8988T (cell line): ENCODE data around the gene PDE8A.
A peak's percentile ranks its signal among the peaks of the same experiment; 100 is the strongest.
"Not testable (repeated sequence)": the region's sequence is repeated elsewhere in the genome, so short reads cannot be mapped to it uniquely, and the experiment has no call there.

Experiments used
- DNase-seq: peaks from one replicate; pipeline ENCODE4 v3.0.0; 2011

PDE8A gene

DNA sequence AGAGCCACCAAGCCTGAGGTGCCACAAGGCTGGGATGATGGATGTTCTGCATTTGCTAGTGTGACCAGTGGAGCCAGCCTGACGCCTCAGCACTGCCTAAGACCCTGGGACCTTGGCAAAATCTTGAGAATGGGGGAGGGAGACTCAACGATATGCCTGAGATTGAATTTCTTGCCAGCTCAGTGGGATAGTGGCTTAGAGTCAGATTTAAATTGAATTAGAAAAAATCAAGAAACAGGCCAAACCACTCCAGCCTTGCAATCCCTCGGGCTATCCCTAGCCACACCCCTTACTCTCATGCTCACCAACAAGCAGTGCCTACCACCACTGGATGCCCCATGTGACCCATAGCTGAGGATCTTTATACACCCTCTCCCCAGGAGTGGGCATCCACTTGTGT is 18.7 kb upstream of the PDE8A start:
- DNase-seq, result no peak

DNA sequence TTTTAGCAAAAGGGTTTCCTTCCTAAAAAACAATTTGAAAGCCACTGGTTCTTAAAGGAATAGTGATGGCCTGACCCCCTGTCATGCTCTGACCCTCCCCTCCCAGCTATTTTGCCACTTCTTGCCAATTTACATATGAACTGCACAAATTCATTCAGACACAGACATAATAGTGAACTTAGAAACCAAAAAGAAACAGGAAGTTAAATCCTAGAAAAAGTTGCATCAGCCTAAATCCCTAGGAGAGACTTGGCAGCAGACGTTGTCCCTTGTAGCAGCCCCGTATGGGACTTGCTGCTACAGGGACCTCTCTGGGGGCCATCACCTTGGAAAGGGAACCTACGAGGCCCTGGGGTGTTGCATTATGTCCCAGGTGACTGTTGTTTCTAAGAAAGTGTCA is 14.3 kb upstream of the PDE8A start:
- no peak for DNase-seq

DNA sequence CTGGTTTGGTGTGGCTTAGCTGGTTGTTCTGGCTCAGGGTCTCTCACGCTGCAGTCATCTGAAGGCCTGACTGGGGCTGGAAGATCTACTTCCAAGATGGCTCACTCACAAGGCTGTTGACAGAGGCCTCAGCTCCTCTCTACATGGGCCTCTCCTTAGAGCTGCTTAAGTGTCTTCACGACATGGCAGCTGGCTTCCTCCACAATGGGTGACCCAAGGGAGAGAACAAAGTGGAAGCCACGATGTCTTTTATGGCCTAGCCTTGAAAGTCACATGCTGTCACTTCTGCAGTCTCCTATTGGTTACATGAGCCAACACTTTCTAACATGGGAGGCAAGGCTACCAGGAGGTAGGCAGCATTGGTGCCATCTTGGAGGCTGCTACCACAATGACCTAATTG is 13.4 kb upstream of the PDE8A start:
- DNase-seq, result no peak

DNA sequence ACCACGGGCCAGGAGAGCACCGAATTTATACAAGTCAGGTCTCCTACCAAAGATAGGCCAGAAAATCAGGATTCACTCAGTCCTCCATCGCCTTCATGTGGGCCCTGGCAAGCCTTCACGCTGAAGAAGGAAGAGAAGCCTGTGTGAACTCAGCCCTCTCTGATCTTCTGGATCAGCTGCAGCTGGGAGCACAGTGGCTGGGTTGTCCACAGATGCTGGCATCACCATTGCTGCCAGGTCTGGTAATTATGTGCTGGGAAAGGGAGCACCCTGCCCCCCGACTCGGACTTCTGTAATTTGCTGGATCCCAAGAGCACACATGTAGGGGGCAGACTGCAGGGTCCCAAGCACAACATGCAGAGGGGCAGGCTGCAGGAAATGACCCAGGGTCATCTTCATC is 12.4 kb upstream of the PDE8A start:
- no peak for DNase-seq

DNA sequence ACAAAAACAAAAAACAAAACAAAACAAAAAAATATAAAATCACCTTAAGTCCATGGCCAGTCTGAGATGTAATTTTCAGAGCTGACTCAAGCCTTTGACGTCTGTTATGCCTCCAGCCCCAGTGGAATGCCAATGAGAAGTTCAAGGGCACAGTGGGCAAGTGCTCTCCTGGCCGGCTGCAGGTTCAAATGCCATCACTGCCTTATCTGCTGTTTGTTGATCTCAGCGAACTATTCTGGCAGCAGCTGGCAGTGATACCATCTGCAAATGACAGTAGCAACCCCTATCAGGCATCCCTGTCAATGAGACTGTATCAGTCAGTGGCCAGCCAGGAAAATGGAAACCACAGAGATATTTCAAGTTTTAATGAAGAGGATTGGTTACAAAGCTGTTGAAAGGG is 10.8 kb upstream of the PDE8A start:
- no peak for DNase-seq

DNA sequence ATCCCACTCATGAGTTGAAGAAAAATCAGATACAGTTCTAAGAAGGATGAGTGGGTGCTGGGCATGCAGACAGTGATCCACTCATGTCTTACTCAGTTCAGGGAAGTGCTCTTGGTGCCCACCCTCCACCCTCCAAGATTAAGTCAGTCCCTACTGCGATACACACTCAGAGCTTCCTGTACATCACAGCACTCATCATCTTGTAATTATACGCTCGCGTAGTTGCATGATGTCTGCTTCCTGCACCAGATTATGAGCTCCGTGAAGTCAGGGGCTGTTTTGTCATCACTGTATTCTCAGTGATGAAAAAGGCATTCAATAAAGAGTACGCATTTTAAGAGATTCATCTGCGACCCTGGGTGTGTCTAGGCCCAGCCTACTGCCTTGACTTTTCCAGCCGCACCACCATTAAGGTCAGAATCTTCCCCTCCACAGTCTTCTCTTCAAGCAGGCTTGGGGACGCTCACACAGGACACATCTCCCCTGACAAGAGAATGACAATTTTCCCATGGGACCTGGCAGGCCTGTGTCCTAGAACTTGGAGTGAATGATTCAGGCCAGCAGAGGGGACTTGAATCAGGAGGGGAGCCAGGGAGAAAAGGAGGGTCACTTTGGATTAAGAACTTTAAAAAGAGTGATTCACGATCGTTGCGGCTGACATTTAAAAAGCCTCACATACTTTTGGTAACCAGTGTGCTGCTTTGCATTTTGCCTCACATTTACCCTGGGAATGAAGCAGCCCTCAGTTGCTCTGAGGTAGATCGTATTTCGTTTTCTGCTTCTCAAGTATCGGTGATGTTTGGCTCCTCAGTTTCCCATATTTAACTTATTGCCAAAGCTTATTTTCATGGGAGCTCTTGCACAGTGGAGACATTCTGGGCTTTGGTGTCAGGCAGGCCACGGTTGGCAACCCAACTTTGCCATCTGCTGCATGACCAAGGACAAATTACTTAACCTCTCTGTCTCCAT is 7.9 kb upstream of the PDE8A start:
- no peak for DNase-seq

DNA sequence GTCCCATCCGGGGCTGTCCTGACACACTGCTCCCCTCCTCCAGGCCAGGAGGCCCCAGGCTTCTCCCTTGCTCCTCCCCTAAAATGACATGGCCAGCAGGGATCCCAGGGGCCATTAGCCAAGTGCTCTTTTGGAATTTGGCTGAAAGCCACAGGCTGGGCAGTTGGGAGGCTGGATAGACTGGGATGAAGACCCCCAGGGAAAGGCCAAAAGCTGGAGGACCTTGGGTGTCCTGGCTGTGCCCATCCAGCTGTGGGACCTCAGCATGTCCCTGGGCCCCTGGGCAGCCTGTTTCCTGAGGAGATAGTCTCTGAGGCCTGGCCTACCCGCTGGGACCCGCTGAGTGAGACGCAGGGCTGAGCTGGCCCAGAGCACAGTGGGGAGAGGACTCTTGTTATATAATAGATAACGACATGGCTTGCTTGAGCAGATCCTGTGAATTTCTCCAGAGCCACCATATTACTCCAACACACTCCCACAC is 5.7 kb upstream of the PDE8A start:
- no peak for DNase-seq

DNA sequence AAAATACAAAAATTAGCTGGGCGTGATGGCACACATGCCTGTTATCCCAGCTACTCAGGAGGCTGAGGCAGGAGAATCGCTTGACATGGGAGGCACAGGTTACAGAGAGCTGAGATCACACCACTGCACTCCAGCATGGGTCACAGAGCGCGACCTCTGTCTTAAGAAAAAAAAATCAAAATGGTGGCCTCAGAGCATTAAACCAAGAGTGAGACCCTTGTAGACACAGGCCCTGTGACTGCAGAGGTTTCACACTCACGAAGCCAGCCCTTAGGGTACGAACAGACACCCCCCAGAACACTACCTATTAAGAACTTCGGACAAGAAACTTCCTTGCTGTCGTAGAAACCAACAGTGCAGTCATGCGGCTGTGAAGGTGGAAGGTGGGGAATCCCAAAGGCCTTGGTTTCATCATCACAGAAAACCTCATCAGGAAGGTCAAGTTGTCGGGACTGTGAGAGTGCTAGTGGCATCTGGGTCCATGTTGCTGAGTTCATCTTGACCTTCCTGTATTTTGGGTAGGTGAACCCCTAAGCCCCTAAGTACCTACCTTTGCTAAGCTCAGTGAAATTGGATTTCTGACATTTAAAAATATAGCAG is 4.8 kb upstream of the PDE8A start:
- DNase-seq, result no peak

DNA sequence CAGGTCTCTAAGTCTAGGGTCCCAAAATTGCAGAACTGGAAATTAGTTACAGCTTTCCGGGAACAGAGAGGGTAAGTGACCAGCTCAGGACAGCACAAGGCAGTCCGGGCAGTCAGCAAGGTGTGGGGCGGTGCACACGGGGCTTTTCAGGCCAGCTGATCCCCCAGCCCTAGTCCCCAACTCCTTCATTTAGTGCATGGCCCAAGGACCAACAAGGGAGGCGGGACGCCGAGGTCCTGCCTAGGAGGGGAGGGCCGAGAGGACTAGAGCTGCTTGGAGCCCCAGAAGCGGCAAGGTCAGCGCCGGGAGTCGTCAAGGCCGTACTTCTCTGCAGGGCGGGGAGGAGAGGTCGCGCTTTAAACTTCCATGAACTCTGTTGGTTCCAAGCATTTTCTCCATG is 2.0 kb upstream of the PDE8A start:
- DNase-seq, result no peak

DNA sequence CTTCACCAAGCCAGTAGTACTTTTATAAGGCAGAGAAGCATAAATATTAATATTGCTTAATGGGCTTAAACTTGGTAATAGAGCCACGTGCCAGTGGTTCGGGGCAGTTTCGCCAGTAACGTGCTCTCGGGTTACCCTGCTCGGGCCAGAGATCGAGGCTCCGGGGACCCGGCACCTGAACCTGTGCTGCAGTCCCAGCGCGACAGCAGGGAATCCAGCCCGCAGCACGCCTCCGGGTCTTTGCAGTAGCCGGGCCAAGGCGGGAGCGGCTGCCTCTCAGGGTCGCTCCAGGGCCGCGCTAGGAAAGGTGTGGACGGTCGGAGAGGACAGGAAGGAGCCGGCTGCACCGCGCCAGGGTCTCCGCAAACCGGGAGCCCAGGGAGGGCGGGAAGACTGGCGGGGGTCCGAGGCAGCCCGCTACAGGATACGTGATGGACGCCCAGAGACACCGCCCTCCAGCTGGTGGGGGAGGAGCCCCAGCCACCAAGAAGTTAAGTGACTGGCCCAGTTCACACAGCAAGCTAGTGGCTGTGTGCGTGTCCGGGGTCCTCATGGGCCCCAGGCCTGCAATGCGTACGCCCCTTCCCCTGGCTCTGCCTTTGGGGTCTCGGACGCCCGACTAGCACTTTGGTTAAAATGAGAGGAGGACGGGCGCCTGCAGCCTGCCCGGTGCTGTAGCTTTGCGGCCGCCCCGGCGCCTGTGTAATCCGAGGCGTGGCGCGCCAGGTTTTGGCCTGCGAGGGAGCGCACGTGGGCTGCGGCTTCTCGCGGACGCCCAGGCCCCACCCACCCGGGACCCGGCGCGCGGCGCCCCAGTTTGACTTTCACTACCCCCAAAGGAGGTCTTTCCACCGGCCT is 1.2 kb upstream of the PDE8A start:
- peak; percentile 74 for DNase-seq

DNA sequence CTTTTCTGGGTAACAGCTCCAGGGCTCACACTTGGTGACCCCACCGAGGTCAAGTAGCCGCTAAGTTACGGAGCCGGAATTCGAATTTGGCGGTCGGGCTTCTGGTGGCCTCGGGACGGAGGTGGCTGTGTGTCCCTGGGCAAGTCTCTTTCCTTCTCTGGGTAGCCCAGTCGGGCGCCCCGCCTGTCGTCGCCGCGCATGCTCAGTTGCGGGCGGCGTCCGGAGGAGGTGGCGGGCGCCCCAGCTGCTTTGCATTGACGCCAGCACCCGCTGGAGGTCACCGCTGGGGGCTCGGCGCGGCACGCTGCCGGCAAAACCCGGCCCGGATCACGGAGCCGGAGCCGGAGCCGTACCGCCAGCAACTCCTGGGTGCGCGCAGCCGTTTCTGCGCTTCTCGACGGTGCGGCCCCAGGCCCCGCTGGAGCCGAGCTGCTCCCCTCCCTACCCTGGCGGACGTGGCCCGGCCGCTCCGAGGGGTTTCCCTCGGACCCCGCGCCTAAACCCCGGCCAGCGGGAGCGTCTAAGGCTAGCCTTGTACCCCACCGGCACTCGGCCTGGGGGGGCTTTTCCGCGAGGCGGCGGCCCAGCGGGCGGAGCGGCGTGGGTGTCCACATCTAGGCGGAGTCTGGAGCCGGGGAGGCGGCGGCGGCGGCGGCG is 474 bp upstream of the PDE8A start:
- peak; percentile 87 for DNase-seq

DNA sequence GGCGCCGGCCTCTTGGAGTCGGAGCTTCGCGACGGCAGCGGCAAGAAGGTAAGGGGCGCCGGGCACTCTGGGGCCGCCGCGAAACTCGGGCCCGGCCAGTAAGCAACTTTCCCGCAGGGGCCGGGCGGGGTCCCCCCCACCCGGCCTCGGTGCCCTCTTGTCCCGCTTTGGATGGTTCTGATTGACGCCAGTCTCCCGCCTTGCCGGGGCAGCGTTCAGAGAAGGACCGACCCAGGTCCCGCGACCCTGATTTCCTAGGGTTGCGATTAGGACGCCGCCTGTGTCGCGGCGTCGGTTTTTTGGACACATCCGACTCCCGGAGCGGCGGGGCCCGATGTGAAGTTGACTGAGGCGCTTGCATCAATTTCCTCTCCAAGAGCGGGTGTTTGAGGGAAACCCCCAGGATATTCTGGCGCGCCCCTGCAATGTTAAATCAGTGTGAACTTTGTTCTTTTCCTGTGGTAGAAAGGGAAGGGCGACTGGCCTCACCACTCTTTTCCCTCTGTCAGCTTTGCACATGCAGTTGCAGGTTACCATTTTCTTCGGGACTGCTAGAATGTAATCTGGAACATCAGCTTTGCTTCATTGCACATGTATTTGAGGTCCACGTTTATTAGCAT is 755 bp downstream of the PDE8A start:
- no peak for DNase-seq

DNA sequence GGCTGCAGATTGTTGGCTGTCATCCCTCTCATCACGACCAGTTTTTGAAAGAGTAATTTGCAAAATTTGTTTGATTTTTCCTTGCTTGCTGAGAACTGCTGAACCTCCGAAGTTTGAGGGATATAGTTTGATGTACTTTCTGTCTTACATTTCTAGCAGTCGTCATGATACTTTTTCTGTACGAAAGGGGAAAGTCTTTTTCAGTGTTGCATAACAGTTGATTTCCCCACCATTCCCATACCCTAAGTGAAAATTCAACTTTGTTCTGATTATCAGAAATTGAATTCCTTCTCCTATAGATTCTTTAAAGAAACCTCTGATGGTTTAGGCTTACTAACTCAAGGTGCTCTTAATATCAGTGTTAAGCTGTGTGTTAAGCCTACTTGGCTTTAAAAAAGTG is 1.6 kb downstream of the PDE8A start:
- no peak for DNase-seq

DNA sequence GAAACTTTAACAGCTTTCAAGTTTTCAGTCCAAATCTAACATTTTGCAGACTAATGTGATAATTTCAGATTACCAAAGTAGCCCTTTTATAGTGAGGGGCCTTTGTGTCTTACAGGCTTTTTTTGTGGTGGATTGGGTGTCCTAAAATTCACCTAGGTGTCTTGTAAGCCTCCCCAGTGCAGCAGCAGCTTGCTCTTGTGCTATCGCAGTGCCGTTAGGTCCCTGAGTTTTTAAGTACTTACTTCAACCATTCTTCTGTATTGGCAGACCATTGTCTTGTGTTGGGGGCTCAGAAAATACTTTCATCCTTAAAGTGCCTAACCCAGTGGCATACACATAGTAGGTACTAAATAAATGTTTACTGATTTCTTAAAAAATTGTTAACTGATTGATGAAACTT is 2.1 kb downstream of the PDE8A start:
- no peak for DNase-seq

DNA sequence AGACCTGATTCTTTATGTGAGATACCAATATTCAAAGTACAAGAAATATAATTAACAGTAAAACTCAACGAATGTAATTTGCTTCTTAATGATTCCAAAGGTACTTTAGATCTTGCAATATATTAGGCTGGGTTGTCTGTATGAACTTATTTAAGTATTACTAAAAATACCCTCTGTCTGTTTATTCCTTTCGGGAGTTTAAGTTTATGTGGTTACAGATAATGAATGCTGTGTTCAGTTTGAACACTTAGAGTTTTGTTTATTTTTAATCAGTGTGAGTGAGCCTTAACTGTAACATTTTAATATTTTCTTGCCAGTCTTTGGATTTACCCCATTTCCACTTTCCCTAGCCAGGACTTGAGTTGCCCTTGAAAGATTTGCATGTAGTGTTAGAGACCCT is 3.5 kb downstream of the PDE8A start:
- DNase-seq, result no peak

DNA sequence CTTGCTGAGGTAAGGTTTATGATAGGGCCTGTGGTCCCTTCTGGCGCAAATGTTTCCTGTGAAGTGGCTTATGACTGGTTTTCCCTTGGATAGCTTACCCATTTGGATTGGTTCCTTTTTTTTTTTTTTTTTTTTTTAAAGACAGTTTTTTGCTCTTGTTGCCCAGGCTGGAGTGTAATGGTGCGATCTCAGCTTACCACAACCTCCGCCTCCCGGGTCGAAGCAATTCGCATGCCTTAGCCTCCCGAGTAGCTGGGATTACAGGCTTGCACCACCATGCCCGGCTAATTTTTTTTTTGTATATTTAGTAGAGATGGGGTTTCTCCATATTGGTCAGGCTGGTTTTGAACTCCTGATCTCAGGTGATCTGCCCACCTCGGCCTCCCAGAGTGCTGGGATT is 5.7 kb downstream of the PDE8A start:
- DNase-seq, result not testable (repeated sequence)

DNA sequence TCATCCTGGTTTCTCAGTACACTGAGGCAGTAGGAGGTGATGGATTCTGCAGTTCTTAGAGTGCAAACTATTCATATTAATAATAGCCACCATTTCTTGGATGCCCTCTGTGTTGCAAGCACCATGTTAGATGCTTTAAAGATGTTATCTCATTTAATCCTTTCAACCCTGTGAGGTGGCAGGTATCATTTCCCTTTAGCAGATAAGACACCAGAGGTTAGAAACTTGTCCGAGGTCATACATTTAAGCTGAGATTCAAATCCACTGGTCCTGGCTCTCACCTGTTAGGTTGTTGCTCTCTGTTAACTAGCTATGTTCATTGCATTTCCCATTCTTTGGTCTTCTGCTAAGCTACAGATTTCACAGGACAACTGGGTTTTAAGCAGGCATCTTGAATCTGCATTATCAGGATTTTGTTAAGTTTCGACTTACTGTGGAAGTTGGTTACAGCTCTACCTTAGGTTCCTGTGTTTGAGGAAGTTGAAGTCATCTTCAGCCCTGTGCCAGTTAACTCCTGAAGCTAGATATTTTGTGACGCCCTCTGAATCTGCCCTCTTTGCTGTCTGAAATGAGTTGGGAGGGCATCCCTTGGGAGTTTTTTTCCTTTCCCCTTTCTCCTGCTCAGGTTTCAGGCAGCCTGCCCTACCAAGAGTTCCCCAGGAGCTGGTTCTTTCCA is 6.4 kb downstream of the PDE8A start:
- DNase-seq, result no peak

DNA sequence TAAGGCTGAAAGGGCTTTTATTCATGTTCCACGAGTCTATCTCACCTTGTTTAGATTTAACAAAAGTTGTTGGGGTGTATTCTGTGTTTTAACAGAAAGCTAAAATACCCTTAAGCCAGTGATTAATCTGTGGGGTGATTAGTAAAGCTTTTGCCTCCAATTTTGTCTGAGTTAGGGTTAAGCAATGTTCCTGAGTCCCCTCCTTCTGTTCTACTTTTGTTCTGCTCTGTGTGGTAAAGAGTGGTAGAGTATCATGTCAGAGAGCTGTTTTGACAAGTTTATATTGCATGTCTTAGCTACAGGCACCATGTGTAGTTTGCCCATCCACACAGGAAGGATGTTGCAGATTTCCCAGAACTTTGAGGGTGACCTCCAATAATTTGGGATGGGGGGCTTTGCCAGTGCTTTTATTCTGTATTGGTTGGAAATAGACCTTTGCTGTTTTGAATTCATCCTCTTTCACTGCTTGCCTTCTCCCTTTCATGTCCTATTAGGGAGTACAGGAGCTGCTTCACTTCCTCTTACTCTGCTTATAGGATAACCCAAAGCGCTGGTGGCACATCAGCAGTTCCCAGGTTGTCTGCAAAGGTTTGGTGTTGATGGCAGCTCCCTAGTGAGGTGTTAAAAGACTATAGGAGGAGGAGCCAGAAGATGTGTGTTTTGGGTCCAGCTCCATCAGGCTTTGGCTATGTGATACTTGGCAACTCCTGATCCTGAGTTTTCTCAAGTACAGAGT is 7.4 kb downstream of the PDE8A start:
- DNase-seq, result no peak

DNA sequence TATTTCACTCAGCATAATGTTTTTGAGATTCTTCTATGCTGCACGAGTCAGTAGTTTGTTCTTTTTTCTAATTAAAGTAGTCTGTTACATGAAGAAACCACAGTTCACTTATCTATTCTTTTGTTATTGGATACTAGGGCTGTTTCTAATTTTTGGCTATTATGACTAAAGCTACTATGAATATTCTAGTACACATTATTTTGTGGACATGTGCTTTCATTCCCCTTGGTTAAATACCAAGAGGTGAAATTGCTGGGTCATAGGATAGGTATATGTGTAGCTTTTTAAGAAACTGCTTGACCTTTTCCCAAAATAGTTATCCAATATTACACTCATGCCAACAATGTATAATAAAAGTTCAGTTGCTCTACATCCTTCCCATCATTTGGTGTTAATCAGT is 8.9 kb downstream of the PDE8A start:
- DNase-seq, result no peak

DNA sequence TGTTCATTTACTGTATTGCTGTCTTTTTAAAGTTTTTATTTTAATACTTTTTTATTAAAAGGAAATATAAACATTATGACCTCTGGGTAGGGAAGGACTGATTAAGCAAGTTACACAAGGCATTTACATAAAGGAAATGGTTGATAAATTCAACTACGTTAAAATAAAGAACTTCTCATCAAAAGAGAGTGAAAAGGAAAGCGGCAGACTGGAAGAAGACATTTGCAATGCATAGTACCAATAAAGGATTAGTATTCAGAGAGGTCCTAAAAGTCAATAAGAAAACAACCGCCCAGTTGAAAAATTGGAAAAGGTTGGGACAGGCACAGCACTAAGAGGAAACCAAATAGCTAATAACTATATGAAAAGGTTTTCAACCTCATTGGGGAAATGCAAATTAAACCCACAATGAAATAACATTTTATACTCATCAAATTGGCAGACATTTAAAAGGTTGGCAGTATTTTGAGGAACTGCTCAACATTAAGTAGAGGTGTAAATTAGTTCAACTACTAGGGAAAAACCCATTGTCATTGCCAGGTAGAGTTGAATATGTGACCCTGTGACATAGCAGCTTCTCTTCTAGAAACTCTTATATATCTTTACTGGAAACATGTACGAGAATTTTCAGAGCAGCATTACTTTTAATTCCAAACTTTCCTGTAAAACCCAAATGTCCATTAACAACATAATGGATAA is 9.5 kb downstream of the PDE8A start:
- no peak for DNase-seq
